Neural progenitor cell (in vitro differentiated cells): ENCODE data around the gene PLD4.
"Not testable (repeated sequence)": the region's sequence is repeated elsewhere in the genome, so short reads cannot be mapped to it uniquely, and the experiment has no call there.

Experiments
- CTCF ChIP-seq: fragments of 200-600 bp; sonication (generic); IDR thresholded peaks from 2 replicates; pipeline ENCODE4 v1.5.1; 2017; ENCODE audit warnings: antibody characterized with exemption, mild to moderate bottlenecking
- EZH2 ChIP-seq: fragments of 200-600 bp; sonication (generic); IDR thresholded peaks from 2 replicates; pipeline ENCODE4 v1.6.1; 2017; ENCODE audit warnings: antibody characterized with exemption, mild to moderate bottlenecking, moderate library complexity
- EZH2phosphoT487 ChIP-seq: fragments of 200-600 bp; sonication (generic); IDR thresholded peaks from 2 replicates; pipeline ENCODE4 v1.6.1; 2017; ENCODE audit warnings: antibody characterized with exemption

GRCh38 chr14:104945986-104946965 lies 21.6 kb downstream of the PLD4 start:
- TF ChIP-seq CTCF, EZH2phosphoT487, EZH2: not testable (repeated sequence)
